Measurements from ENCODE around the gene VWCE.
A peak's percentile ranks its signal among the peaks of the same experiment; 100 is the strongest.
"Not testable (repeated sequence)": the region's sequence is repeated elsewhere in the genome, so short reads cannot be mapped to it uniquely, and the experiment has no call there.

The VWCE gene

GRCh38 chr11:61279934-61280659, 15.0 kb downstream of the VWCE start:
- DNase-seq: no peak

GRCh38 chr11:61278001-61278470, 17.1 kb downstream of the VWCE start:
- no peak for DNase-seq

GRCh38 chr11:61277186-61278000, 17.7 kb downstream of the VWCE start:
- no peak for DNase-seq

GRCh38 chr11:61275191-61275590, 19.9 kb downstream of the VWCE start:
- DNase-seq: no peak

- DNase-seq: no peak
These were observed 21.0 kb downstream of the VWCE start for GRCh38 chr11:61274084-61274483.

- no peak for DNase-seq
These were observed 21.7 kb downstream of the VWCE start for GRCh38 chr11:61273178-61274078.

- DNase-seq: no peak
These were observed 22.4 kb downstream of the VWCE start for GRCh38 chr11:61272731-61273130.

GRCh38 chr11:61270354-61271076, 24.6 kb downstream of the VWCE start:
- no peak for DNase-seq

GRCh38 chr11:61268588-61269250, 26.4 kb downstream of the VWCE start:
- DNase-seq: no peak

- DNase-seq: no peak
These were observed 27.7 kb downstream of the VWCE start for GRCh38 chr11:61267437-61267841.

- DNase-seq: no peak
These were observed 28.5 kb downstream of the VWCE start for GRCh38 chr11:61266602-61267001.

- no peak for DNase-seq
These were observed 29.8 kb downstream of the VWCE start for GRCh38 chr11:61265357-61265756.

- no peak for DNase-seq
These were observed 30.3 kb downstream of the VWCE start for GRCh38 chr11:61264795-61265194.

- no peak for DNase-seq
These were observed 30.7 kb downstream of the VWCE start for GRCh38 chr11:61264371-61264770.

- no peak for DNase-seq
These were observed 35.8 kb downstream of the VWCE start for GRCh38 chr11:61259363-61259762.

- no peak for DNase-seq
These were observed 36.6 kb downstream of the VWCE start for GRCh38 chr11:61258546-61258945.

- no peak for DNase-seq
These were observed 38.2 kb downstream of the VWCE start for GRCh38 chr11:61256710-61257482.

- peak; percentile 87 for DNase-seq
These were observed 40.6 kb downstream of the VWCE start for GRCh38 chr11:61254403-61255025.

- DNase-seq: not testable (repeated sequence)
These were observed 42.8 kb downstream of the VWCE start for GRCh38 chr11:61252332-61252731.
